Testis (tissue), 2 donors: ENCODE results near the gene SLC38A10.

ENCODE experiments used
- CTCF ChIP-seq, 3 experiments: fragments of 450-650 bp in 2 of 3; fragments of 200-600 bp in 1 of 3; sonication (generic) in 1 of 3; IDR thresholded peaks; one replicate each; pipeline ENCODE4 v1.5.1; 2016 to 2019; ENCODE audit warnings: antibody characterized with exemption in 3 of 3, mild to moderate bottlenecking in 2 of 3, moderate library complexity in 1 of 3
- POLR2A ChIP-seq: fragments of 450-650 bp; IDR thresholded peaks from one replicate; pipeline ENCODE4 v1.6.1; 2017; ENCODE audit warnings: antibody characterized with exemption, mild to moderate bottlenecking, moderate library complexity

GRCh38 chr17:81298325-81298990, 3.4 kb upstream of the SLC38A10 start:
- TF ChIP-seq CTCF (IDR thresholded peaks at IDR 0.05) = no peak
- no peak for TF ChIP-seq POLR2A
